ENCODE results near the gene FOXP2.

- no peak for TF ChIP-seq CTCF (conservative IDR thresholded peaks at IDR 0.05; ENCODE audit: low read depth, low read length)
- no peak for TF ChIP-seq POLR2A (IDR thresholded peaks at IDR 0.05; ENCODE audit: low read depth, low read length)
- no peak for TF ChIP-seq NFE2L2 (IDR thresholded peaks at IDR 0.05; ENCODE audit: low read depth, low read length)
- no peak for TF ChIP-seq MXI1 (IDR thresholded peaks at IDR 0.05; ENCODE audit: borderline replicate concordance, low read depth, low read length)
- TF ChIP-seq CHD1 (IDR thresholded peaks at IDR 0.05; ENCODE audit: low read depth, low read length) = no peak
Measured at GRCh38 chr7:114444196-114444595, 29.6 kb downstream of the FOXP2 start.

All from IMR-90 (cell line).